ENCODE results near the gene TNRC18.

GRCh38 chr7:5418285-5418582, 5.4 kb downstream of the TNRC18 start:
- no peak for TF ChIP-seq CTCF (IDR thresholded peaks at IDR 0.05)
- no peak for TF ChIP-seq POLR2A (IDR thresholded peaks at IDR 0.05)

Data from esophagus squamous epithelium (tissue), 4 donors.